ENCODE data around the gene DOCK1.

DOCK1 gene

GRCh38 chr10:127013211-127013656, 108.0 kb downstream of the DOCK1 start:
- no peak for DNase-seq

- DNase-seq: no peak
Measured at GRCh38 chr10:127013691-127014473, 108.7 kb downstream of the DOCK1 start.

- DNase-seq: no peak
Measured at GRCh38 chr10:127014671-127015070, 109.4 kb downstream of the DOCK1 start.

- DNase-seq: no peak
Measured at GRCh38 chr10:127015373-127015772, 110.1 kb downstream of the DOCK1 start.

GRCh38 chr10:127016331-127016730, 111.1 kb downstream of the DOCK1 start:
- DNase-seq: no peak

- no peak for DNase-seq
Measured at GRCh38 chr10:127017541-127018297, 112.5 kb downstream of the DOCK1 start.

GRCh38 chr10:127018298-127018650, 113.0 kb downstream of the DOCK1 start:
- DNase-seq: no peak

GRCh38 chr10:127018766-127019165, 113.5 kb downstream of the DOCK1 start:
- no peak for DNase-seq

GRCh38 chr10:127020260-127020659, 115.0 kb downstream of the DOCK1 start:
- DNase-seq: no peak

- no peak for DNase-seq
Measured at GRCh38 chr10:127021801-127022200, 116.6 kb downstream of the DOCK1 start.

GRCh38 chr10:127024685-127025435, 119.6 kb downstream of the DOCK1 start:
- DNase-seq: peak; percentile 43

- no peak for DNase-seq
Measured at GRCh38 chr10:127027786-127028185, 122.6 kb downstream of the DOCK1 start.

- no peak for DNase-seq
Measured at GRCh38 chr10:127028556-127028955, 123.3 kb downstream of the DOCK1 start.

GRCh38 chr10:127029061-127029460, 123.8 kb downstream of the DOCK1 start:
- DNase-seq: no peak

GRCh38 chr10:127033216-127034033, 128.2 kb downstream of the DOCK1 start:
- DNase-seq: no peak

GRCh38 chr10:127034034-127034633, 128.9 kb downstream of the DOCK1 start:
- no peak for DNase-seq

GRCh38 chr10:127034790-127035189, 129.6 kb downstream of the DOCK1 start:
- DNase-seq: no peak

GRCh38 chr10:127035827-127036226, 130.6 kb downstream of the DOCK1 start:
- no peak for DNase-seq

- no peak for DNase-seq
Measured at GRCh38 chr10:127036987-127037386, 131.8 kb downstream of the DOCK1 start.

- DNase-seq: no peak
Measured at GRCh38 chr10:127039435-127039834, 134.2 kb downstream of the DOCK1 start.

GRCh38 chr10:127040756-127041155, 135.5 kb downstream of the DOCK1 start:
- DNase-seq: no peak

- DNase-seq: no peak
Measured at GRCh38 chr10:127041552-127041951, 136.3 kb downstream of the DOCK1 start.

Data from midbrain (tissue), 1 donor.